TTC549 (cell line): ENCODE results near the gene FMN2.

Experiments
- FAIRE-seq: peaks from 2 replicates; lab custom pipeline; 2012; peaks lifted over from hg19 to GRCh38; lab: Jason Lieb, UNC

The FMN2 gene

DNA sequence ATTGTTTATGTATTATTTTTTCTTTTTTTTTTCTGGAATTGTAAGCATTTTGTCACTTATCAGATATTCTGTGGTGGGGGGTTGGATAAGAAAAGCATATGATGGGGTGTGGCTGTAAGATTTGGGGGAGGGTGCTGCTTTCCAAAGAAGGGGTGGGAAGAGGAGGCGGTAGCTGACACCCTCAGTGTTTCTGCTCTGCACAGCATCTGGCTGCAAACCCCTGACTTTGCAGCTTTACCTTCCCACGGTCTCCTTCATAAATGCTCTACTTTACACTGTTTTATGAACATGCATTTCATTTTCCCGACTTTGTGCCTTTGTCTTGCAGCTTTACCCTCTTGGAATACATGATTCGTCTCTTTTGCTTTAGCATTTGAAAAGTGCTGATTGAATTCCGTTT is 7.6 kb downstream of the FMN2 start:
- no peak for FAIRE-seq

DNA sequence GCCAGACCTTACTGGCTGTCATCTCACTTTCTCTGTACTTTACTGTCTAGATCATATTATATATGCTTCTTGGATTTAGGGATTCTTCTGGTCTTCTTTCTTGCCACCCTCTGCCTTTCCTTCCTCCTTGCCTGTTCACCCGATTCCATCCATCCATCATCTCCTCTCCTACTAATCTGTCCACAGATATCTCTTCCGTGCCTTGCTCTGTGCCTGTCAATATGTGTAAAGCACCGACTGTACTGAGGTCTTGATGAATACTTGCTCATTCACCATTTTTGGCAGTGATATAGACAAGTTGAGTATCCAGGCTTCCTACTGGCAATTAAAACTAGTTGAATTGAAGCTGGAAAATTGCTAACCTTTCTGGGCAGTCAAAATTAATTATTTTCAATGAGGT is 8.1 kb downstream of the FMN2 start:
- no peak for FAIRE-seq

DNA sequence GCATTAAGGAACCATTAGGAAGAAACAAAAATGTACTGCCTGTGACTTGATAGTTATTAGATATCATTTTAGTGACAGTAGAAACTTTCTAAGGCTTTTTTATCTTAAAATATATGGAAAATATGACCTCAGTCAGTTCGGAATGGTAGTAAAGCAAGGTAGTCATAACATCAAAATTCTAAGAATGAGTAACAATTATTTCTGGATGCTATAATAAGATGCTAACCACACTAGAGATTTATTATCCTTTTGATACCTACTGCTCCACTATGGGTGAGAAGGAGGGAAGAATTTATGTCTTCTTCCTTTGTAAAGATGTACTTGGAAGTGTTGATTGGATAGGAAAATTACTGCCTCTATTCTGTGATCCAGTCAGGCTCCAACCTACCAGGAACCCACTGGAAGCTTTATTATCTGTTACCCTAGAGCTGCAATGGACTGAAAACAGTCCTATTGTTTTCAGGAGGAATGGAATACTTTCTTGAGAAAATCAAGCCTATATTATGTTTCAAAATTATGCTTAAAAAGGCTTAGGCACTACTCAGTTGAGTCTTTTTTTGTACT is 8.8 kb downstream of the FMN2 start:
- no peak for FAIRE-seq

DNA sequence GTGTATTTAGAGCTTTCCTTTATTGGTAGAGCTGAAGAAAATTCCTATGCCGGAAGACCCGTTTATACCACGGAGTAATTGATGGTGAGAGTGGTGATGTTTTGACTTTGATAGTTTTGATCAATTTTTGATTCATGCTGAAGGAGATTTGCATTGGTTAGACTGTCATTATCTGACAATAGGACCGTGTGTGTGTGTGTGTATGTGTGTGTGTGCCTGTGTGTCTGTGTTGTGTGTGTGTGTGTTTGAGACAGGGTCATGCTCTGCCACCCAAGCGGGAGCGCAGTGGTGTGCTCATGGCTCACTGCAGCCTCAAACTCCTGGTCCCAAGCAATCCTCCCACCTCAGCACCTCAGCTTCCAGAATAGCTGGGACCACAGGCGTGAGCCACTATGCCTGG is 9.6 kb downstream of the FMN2 start:
- FAIRE-seq: no peak

DNA sequence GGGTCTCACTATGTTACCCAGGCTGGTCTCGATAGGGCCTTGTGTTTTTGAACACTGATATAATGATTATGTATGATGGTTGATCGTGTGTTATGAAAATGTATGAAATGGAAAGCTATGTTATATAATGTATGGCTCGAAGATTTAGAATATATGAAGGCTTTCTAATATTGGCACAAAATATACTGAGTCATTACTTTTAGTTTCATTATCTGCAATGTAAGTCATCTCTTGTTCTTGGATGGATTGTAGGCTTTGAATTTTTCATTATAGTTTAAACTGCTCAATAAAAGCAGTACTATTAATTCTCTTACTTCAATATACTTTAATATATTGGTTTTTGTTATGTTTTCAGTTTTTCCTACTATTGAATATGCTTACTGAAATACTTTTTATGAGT is 10.1 kb downstream of the FMN2 start:
- no peak for FAIRE-seq

DNA sequence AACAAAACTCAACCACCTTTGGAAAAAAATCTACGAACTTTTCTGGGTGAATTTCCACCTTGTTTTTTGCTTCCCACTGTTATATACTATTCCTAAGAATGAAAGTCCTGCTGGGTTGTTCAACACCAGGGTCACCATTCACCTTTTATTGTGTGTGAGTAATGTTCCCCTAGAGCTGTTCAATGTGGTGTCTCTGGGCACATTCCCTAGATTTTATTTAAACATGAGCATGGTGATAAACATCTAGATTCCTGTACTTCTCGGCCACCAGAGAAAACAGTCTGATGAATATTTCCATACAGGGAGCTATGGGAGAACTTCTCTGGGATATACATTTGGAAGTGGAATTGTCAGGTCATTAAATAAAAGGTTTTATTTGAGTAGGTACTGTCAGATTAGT is 13.0 kb downstream of the FMN2 start:
- no peak for FAIRE-seq

DNA sequence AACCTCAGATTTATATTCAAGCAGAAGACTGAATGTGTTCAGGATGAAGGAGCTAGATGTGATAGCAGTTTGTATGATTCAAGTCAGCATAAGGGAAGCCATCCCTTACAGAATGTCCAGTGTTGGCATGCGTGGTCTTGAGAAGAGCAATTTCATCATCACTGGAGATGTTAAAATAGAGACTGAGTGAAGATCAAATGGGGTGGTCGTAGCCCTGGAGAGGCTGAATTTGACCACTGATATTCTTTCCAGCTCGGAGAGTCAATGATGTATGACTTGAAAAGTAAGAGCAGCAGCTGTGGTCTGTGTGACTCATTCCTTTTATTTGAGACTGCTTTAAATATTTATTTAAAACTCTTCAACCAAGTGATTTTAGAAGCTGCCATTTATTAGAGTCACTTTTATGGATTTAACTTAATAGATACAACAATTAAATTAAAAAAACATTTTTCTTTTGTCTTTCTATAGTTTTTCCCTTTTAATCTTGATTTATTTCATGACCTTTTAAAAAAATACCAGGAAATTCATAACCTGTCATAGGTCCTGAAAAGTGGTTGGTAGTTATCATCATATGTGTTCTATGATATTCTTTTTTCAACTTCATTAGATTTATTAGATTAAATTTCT is 15.5 kb downstream of the FMN2 start:
- FAIRE-seq: peak; percentile 45

DNA sequence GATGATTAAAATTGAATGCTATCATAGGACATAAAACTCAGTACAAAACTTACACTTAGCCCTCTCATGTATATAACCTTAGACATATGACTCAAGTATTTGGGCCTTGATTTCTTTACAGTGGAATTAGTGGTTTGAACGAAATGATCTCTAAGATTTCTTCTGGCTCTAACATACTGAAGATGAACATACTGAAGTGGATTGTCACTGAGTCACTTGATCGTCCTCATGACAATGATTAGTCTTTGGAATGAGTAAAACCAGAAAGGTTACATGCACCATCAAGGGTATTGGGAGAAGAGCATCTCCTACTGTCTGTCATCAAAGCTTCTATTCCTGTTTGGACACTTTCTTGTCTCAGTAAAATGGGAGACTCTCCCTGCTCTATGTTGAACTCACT is 17.4 kb downstream of the FMN2 start:
- no peak for FAIRE-seq

DNA sequence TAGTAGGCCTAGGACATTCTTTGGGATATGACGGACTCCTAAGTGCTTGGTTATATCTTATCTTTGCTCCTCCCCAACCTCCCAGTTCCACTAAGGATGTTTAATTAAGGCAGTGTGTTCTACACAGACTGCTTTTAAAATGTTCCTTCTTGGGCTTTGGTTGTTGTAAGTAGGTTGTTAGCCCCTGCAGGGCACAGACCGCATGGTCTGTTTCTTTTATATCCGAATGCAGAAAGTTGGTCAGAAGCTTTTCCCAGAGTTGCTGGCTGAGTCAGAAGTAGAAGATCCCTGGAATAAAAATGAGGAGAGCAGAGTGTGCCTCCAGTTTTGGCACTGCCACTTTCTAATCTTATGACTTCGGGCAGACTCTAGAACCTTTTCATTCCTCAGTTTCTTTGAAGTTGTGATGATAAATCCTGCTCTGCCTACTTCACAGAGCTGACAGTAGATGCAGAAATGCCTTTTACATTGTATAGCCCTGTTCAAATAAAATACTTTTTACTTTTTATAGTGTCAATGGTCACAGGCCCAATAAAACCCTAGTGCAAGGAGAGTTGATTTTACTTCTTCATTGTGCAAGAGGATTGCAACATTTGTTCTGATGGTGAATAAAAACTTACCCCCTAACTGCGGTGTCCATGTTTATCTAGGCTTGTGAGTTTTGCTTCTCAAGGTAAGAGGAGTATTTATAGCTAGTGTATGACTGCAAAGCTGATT is 18.4 kb downstream of the FMN2 start:
- no peak for FAIRE-seq

DNA sequence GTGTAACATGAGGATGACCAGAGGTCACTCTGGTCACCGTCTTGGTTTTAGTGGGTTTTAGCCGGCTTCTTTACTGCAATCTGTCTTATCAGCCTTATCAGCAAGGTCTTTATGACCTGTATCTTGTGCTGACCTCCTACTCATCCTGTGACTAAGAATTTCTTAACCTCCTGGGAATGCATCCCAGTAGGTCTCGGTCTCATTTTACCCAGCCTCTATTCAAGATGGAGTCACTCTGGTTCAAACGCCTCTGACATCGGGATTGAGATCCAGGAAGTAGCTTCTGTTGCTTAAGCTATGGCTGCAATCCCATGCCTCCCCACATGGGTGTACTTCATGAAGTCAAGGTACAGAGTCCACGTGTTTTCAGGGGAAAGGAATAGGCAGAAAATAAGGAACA is 19.9 kb downstream of the FMN2 start:
- FAIRE-seq: no peak

DNA sequence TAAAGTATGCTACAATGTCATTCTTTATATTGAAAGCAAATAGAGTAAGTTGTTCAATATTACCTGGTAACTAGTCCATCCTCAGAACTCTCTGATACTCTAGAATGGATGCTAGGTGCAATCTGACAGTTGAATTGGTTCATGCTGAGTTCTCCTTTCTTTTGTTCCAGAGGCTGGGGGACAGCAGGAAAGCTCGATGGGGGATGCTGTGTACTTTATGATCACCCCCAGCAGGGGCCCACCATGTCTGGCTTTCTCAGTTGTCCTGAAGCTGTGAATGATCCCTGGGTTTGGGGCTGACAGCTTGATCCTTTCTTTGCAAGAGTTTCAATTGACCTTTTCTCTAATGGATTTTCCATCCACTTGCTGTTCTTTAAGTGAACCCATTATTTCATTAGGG is 22.5 kb downstream of the FMN2 start:
- FAIRE-seq: no peak

DNA sequence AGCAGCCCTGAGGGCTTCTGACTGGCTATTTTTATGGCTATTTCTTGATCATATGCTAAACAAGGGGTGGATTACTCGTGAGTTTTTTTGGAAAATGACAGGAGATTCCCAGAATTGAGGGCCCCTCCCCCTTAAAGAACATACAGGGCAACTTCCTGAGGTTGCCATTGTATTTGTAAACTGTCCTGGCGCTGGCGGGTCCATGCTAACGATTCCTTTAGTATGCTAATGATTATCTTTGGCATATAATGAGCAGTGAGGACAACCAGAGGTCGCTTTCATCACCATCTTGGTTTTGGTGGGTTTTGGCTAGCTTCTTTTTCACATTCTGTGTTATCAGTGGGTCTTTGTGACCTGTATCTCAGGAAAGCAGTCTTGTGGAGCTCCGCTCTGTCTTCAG is 24.1 kb downstream of the FMN2 start:
- no peak for FAIRE-seq

DNA sequence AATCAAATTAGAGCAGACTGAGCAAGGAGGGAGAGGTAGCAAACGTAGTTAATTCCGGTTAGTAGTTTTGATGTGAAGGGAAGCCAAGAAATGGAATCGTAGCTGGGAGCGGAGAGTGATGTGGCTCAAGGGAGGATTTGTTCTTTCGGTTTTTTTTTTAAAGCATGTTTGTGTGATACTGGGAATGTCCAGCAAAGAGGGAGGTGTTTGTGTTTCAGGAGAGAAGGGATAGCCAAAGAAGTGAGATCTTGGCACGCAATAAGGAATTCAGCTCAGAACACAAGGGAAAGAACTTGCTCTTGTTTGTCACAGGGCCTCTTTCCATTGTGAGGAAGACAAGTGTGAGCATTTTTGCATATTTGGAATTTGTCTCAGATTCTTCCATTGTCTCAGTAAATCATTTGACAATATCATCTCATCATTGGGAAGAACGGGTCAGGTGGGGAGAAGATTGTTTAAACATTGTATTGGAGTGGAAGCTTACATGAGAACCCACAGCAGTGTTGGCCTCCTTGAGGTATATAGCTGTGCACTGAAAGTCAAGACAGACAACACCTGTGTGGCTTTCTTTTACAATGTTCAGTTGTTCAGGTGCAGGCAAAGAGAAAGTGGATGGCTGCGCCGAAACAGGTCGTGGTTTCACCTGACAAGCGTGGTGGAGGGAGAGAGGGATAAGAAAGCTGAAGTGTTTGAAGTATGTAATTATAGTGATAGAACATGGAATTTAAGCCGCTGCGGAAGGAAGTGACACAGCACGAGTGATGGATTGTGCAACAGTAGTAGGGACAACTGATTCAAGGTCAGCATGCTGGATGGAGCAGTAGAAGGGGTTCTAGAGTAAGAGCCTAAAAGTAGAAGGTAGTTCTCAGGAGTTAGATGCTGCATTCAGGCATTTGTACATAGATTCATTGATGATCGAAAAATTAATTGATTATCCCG is 25.4 kb downstream of the FMN2 start:
- FAIRE-seq: no peak

DNA sequence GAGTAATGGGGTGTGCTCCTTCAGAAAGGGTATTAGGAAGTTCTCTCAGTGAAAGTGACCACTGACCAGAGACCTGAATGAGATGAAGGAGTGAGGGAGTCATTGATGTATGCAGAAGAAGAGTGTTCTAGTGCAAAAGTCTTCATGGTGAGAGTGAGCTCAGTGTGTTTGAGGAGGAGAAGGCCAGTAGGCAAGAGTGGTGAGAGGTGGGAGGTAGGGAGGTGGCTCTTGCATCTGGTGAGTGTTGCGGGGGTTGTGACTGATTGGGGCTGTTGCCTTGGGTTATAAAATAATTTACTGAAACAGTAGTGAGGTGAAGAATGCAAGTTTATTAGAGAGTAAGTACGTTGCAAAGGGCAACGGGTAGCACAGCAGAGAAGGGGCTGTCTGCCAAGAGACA is 26.2 kb downstream of the FMN2 start:
- no peak for FAIRE-seq

DNA sequence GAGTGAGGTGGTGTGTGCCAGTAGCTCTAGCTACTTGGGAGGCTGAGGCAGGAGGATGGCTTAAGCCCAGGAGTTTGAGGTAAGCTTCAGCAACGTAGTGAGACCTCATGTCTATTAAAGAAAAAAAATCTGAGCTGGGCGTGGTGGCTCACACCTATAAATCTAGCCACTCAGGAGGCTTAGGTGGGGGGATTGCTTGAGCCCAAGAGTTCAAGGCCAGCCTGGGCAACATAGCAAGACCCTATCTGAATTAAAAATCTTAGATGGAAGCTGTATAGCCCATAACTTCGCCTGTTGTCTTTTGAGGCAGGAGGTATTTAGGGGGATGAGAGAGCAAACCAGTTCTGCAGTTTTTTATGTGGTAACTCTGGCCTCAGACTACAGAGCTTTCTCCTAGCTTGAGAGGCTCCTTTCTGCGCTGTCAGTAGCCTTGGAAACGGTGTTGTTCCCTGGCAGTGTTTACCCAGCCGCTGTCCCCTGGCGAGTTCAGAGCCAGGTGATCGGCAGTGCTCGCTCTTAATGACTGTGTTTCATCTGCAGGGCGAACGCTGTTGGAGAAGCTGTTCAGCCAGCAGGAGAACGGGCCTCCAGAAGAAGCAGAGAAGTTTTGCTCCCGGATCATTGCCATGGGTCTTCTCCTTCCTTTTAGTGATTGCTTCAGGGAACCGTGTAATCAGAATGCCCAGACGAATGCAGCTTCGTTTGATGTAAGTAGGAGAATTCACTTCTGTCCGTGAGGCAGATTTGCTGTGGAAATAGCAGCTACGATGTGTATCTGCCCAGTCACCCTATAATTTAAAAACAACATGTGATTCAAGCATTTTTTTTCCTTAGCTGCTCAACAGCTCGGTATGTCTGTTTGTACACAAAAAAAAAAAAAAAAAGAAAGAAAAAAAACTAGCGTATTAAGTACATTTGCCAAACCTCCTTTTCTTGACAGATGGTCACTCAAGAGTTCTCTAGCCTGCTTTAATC is 31.2 kb downstream of the FMN2 start:
- FAIRE-seq: no peak

DNA sequence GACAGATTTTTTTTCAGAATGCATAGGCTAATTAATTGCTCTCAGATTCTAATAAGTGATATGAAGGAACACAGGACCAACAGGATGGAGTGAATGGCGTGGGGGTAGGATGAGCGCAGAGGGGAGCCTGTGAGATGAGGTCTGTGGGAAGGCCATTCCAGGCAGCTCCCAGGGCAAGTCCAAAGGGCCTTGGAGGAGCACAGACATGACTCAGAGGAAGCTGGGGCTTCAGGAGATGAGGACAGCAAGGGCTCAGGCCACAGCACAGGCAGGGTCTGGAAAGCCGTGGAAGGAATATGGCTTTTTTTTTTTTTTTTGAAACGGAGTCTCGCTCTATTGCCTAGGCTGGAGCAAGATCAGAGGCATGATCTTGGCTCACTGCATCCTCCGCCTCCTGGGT is 35.1 kb downstream of the FMN2 start:
- no peak for FAIRE-seq

DNA sequence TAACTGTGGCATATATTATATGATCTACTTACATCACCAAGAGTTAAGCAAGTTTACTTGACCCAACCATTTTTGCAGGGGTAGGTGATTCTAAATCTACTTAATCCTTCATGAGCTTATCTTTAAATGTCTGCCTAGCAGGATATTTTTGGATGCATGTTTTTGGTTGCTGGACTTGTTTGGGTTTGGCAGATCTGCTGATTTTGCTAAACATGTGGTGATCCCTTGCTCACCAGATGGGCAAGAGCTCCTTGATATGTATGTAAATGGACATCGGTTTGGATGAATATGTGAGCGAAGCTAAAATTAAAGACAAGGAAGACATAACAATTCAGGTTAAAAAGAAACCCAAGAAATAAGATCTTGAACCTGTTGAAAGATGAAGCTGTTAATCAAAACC is 36.7 kb downstream of the FMN2 start:
- no peak for FAIRE-seq

DNA sequence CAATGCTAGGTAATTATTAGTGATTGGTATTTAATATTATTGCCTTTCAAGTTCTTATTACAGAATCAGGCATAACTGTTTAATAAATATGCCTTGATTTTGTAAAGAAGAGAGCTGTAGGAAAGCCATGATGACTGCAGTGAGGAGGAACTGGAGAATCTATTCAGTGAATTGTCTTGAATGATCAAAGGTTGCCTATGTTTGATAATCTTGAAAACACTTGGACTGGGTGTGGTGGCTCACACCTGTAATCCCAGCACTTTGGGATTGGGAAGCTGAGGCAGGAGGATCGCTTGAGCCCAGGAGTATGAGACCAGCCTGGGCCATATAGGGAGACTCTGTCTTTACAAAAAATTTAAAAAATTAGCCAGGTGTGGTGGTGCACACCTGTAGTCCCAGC is 42.4 kb downstream of the FMN2 start:
- FAIRE-seq: no peak

DNA sequence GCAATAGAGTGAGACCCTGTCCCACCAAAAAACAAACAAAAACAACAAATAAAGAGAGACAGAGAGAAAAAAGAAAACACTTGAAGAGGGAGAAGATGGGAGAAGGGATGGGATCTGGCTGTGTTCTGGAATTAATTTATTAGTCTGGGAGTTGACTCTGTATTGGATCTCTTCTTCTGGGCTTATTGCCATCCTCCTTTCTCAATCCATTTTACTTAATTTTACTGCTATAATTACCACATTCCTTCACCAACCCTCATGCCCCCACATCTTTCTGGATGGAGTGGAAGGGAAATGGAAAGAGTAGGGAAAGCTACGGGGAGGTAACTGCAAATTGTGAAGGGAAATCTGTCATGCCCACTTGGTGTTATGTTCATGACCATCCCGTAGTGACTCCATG is 42.9 kb downstream of the FMN2 start:
- FAIRE-seq: no peak

DNA sequence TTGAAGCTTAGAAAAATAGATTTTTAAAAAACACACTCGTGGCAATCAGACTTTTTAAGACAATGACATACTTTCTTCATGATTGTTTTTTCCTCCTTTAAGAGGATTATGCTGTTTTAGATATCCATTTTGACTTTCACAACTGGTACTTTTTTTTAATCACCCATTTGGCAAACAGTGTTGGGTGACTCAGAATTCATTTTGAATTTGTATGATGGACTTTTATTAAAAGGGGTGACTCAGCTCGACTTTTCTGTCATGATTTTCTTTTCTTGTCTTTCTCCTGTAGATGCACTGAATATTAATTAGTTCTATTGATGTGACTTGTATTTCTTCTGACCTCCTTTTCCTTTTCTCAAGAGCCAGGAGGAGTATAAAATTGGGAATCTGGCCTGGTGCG is 44.7 kb downstream of the FMN2 start:
- no peak for FAIRE-seq

DNA sequence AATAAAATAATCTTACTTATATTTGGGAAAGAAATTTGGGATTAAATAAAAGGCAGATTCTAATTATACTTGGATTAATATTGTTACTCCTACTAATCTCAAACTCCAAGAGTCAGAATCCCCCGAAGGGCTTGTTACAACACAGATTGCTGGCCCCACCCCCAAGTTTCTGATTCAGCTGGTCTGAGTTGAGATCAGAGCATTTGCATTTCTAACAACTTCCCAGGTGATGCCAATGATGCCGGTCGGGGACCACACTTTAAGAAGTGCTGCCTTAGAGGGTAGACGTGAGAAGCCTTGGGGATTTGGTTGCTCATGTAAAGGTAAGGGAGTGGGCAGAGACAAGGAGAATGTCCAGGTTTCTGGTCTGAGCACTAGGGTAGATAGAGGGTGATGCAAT is 47.2 kb downstream of the FMN2 start:
- no peak for FAIRE-seq

DNA sequence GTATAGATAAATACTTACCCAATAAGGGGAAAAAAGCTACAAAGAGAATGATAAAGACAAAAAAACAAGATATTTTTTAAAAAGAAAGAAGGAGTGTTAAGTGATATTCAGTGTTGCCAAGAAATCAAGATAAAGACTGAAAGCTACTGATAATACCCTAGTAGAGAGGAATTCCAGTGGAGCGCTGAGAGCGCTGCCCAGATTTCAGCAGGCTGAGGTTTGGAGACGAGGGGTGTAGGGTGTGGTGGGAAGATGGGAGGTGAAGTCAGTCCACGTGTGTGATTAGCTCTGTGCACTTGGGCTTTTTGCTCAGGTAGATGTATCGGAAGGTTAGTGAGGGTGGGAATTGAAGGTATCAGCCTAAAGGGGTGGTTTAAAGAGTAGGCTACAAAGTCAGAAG is 47.8 kb downstream of the FMN2 start:
- FAIRE-seq: no peak
